ENCODE results near the gene PDIA6.

PDIA6 gene

GRCh38 chr2:10838734-10839133, 26.1 kb upstream of the PDIA6 start:
- Mint-ChIP-seq H3K27ac (no peak overlapping the region), H3K9me3 (peaks cover 26% of the 10 kb centered on the region), H3K4me3 (no peak overlapping the region), H3K4me1 (ENCODE audit: low read depth) (no peaks in the 10 kb centered on the region), H3K36me3 (ENCODE audit: low read depth) (peaks cover 5% of the 10 kb centered on the region), H3K27me3 (peaks cover 14% of the 10 kb centered on the region)

- H3K4me1 Mint-ChIP-seq (ENCODE audit: low read depth), result no peaks in the 10 kb centered on the region
- H3K27ac Mint-ChIP-seq, result no peak overlapping the region
- peaks cover 26% of the 10 kb centered on the region for H3K9me3 Mint-ChIP-seq
Measured at GRCh38 chr2:10837298-10838266, 25.0 kb upstream of the PDIA6 start.

GRCh38 chr2:10835052-10835970, 22.7 kb upstream of the PDIA6 start:
- no peaks in the 10 kb centered on the region for H3K36me3 Mint-ChIP-seq (ENCODE audit: low read depth)
- no peak overlapping the region for H3K4me3 Mint-ChIP-seq
- no peaks in the 10 kb centered on the region for H3K4me1 Mint-ChIP-seq (ENCODE audit: low read depth)
- H3K27ac Mint-ChIP-seq, result no peak overlapping the region
- peaks cover 24% of the 10 kb centered on the region for H3K27me3 Mint-ChIP-seq
- peaks cover 6% of the 10 kb centered on the region for H3K9me3 Mint-ChIP-seq

More at GRCh38 chr2:10837298-10838266, 25.0 kb upstream of the PDIA6 start:
- H3K36me3 Mint-ChIP-seq (ENCODE audit: low read depth), result peaks cover 5% of the 10 kb centered on the region
- H3K4me3 Mint-ChIP-seq, result no peak overlapping the region
- H3K27me3 Mint-ChIP-seq, result peaks cover 14% of the 10 kb centered on the region

GRCh38 chr2:10834068-10834655, 21.6 kb upstream of the PDIA6 start:
- H3K4me1 Mint-ChIP-seq (ENCODE audit: low read depth), result no peaks in the 10 kb centered on the region
- no peaks in the 10 kb centered on the region for H3K36me3 Mint-ChIP-seq (ENCODE audit: low read depth)
- H3K27ac Mint-ChIP-seq, result no peak overlapping the region
- H3K9me3 Mint-ChIP-seq, result no peaks in the 10 kb centered on the region
- H3K4me3 Mint-ChIP-seq, result no peak overlapping the region
- H3K27me3 Mint-ChIP-seq, result peaks cover 27% of the 10 kb centered on the region

GRCh38 chr2:10833021-10833420, 20.4 kb upstream of the PDIA6 start:
- Mint-ChIP-seq H3K27me3 (peaks cover 27% of the 10 kb centered on the region), H3K27ac (no peak overlapping the region), H3K4me3 (no peak overlapping the region), H3K9me3 (no peaks in the 10 kb centered on the region), H3K4me1 (ENCODE audit: low read depth) (no peaks in the 10 kb centered on the region), H3K36me3 (ENCODE audit: low read depth) (no peaks in the 10 kb centered on the region)

- Mint-ChIP-seq H3K4me1 (ENCODE audit: low read depth) (no peaks in the 10 kb centered on the region), H3K36me3 (ENCODE audit: low read depth) (no peaks in the 10 kb centered on the region), H3K27ac (no peak overlapping the region), H3K4me3 (no peak overlapping the region), H3K27me3 (peaks cover 23% of the 10 kb centered on the region), H3K9me3 (no peaks in the 10 kb centered on the region)
Measured at GRCh38 chr2:10832203-10832936, 19.8 kb upstream of the PDIA6 start.

GRCh38 chr2:10831400-10831985, 18.9 kb upstream of the PDIA6 start:
- Mint-ChIP-seq H3K27me3 (peaks cover 20% of the 10 kb centered on the region), H3K4me1 (ENCODE audit: low read depth) (no peaks in the 10 kb centered on the region), H3K36me3 (ENCODE audit: low read depth) (no peaks in the 10 kb centered on the region)

GRCh38 chr2:10830641-10831399, 18.2 kb upstream of the PDIA6 start:
- H3K4me3 Mint-ChIP-seq, result no peak overlapping the region
- peaks cover 22% of the 10 kb centered on the region for H3K27me3 Mint-ChIP-seq
- no peaks in the 10 kb centered on the region for H3K4me1 Mint-ChIP-seq (ENCODE audit: low read depth)
- no peak overlapping the region for H3K27ac Mint-ChIP-seq
- H3K9me3 Mint-ChIP-seq, result no peaks in the 10 kb centered on the region
- H3K36me3 Mint-ChIP-seq (ENCODE audit: low read depth), result no peaks in the 10 kb centered on the region

More at GRCh38 chr2:10831400-10831985, 18.9 kb upstream of the PDIA6 start:
- H3K9me3 Mint-ChIP-seq, result no peaks in the 10 kb centered on the region
- H3K27ac Mint-ChIP-seq, result no peak overlapping the region
- no peak overlapping the region for H3K4me3 Mint-ChIP-seq

- Mint-ChIP-seq H3K4me1 (ENCODE audit: low read depth) (no peaks in the 10 kb centered on the region), H3K9me3 (no peaks in the 10 kb centered on the region), H3K27ac (no peak overlapping the region), H3K4me3 (no peak overlapping the region), H3K36me3 (ENCODE audit: low read depth) (no peaks in the 10 kb centered on the region), H3K27me3 (peaks cover 26% of the 10 kb centered on the region)
Measured at GRCh38 chr2:10830203-10830602, 17.6 kb upstream of the PDIA6 start.

GRCh38 chr2:10829299-10829698, 16.7 kb upstream of the PDIA6 start:
- H3K4me1 Mint-ChIP-seq (ENCODE audit: low read depth), result no peaks in the 10 kb centered on the region
- H3K27me3 Mint-ChIP-seq, result peaks cover 30% of the 10 kb centered on the region
- H3K9me3 Mint-ChIP-seq, result no peaks in the 10 kb centered on the region
- no peak overlapping the region for H3K4me3 Mint-ChIP-seq
- H3K27ac Mint-ChIP-seq, result no peak overlapping the region
- H3K36me3 Mint-ChIP-seq (ENCODE audit: low read depth), result no peaks in the 10 kb centered on the region

- Mint-ChIP-seq H3K27me3 (peaks cover 32% of the 10 kb centered on the region), H3K27ac (no peak overlapping the region), H3K4me3 (no peak overlapping the region), H3K9me3 (no peaks in the 10 kb centered on the region), H3K36me3 (ENCODE audit: low read depth) (no peaks in the 10 kb centered on the region), H3K4me1 (ENCODE audit: low read depth) (no peaks in the 10 kb centered on the region)
Measured at GRCh38 chr2:10828346-10828745, 15.8 kb upstream of the PDIA6 start.

- Mint-ChIP-seq H3K27ac (no peak overlapping the region), H3K27me3 (peaks cover 31% of the 10 kb centered on the region), H3K4me1 (ENCODE audit: low read depth) (no peaks in the 10 kb centered on the region), H3K36me3 (ENCODE audit: low read depth) (no peaks in the 10 kb centered on the region), H3K9me3 (no peaks in the 10 kb centered on the region), H3K4me3 (no peak overlapping the region)
Measured at GRCh38 chr2:10826625-10827024, 14.0 kb upstream of the PDIA6 start.

- no peaks in the 10 kb centered on the region for H3K36me3 Mint-ChIP-seq (ENCODE audit: low read depth)
- no peaks in the 10 kb centered on the region for H3K9me3 Mint-ChIP-seq
- no peaks in the 10 kb centered on the region for H3K4me1 Mint-ChIP-seq (ENCODE audit: low read depth)
- H3K4me3 Mint-ChIP-seq, result no peak overlapping the region
- no peak overlapping the region for H3K27ac Mint-ChIP-seq
- H3K27me3 Mint-ChIP-seq, result peaks cover 25% of the 10 kb centered on the region
Measured at GRCh38 chr2:10826026-10826425, 13.4 kb upstream of the PDIA6 start.
